ENCODE results near the gene JAML.
"Not testable (repeated sequence)": the region's sequence is repeated elsewhere in the genome, so short reads cannot be mapped to it uniquely, and the experiment has no call there.

Gene JAML

DNA sequence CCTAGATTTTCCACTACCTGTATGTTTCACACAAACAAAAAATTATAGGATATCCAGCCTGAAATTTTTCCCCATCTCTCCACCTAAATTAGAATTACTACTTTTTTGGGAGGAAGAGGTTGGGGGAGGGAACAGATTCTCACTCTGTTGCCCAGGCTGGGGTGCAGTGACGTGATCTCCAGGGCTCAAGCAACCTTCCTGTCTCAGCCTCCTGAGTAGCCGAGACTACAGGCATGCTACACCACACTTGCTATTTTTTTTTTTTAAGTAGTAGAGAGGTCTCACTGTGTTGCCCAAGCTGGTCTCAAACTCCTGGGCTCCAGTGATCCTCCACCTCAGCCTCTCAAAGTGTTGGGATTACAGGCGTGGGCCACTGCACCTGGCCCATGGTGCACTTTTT lies 9.5 kb downstream of the JAML start:
- no peak for DNase-seq

DNA sequence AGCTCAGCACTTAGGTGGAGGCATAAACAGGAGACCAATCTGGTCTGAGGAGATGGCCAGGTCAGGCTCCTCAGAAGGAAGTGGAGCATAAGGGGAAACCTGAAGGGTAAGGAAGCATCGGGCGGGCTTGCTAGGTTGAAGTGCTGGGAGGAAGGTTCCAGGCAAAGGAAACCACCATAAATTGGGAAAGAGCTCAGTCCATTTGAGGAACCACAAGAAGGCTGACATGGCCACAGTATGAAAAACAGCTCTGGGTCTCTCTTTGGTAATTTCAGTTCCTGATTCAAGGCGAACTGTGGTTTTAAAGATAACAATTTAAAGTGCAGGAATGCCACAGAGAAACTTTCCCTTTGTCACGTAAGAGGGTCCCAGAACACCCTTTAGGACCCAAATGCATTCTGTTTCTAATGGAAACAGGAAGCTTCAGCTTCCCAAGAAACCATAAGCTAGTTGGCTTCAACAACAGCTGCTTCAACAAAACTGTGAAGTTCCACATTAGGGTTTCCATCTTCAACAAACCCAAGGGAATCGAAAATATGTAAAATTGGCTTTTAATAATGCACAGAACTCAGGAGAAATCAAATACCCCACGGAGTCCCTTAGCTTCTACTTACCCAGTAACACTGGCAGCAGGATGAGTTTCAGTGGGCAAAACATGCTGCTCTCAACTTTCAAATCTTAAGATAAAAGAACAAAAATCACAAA lies 10.4 kb downstream of the JAML start:
- no peak for DNase-seq

DNA sequence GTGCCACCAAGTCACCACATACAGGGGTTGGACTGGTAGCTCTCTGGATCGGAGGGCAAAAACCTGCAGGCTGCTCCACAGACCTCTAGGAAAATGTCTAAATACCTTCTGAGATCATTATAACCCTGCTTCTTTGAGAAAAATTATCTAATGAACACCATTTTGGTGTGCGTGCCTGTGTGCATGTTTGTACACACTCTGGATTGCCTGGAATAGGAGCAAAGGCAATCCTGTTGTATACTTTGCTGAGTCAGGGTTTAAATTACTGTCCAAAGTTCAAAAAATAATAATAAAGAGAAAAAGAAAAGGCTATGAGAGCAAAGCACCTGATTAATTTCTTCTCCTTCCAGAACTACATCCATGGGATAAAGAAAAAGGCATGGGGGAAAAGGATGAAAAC lies 11.0 kb downstream of the JAML start:
- no peak for DNase-seq

DNA sequence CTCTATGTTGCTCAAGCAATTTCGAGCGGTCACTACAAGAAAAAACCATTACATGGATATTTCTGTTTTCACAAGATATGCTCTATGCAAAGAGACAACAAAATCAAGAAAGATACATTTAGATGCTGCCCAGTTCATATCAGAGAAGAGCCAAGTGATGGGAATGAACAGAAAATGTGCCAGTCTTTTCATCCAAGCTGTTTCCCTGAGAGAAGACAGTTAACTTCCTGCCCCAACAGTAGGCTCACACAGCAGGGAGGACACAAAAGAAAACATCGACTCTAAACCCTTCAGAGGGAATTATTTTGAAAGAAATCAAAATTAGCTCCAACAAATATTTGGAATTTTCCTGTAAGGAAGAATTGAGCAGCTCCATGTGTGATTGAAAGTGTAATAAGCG lies 11.6 kb downstream of the JAML start:
- no peak for DNase-seq

DNA sequence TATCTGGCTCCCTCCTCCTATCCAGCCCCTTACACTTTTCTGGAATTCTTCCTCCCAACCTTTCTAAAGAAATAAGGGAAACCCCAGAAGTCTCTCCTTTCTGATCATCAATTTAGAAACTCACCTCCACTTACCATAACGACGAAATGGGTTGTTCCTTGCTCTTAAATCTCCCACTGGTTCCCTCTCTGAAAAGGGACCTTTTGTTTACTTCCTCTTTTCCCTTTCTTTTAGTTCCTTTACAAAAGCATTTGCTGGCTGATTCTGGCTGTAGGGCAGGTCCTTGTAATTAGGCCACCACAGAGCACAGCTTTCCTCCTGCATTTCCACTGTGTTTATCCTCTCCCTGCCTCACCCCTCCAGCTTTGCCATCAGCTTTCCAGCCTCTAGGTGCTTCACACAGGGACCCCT lies 12.0 kb downstream of the JAML start:
- DNase-seq, result no peak

DNA sequence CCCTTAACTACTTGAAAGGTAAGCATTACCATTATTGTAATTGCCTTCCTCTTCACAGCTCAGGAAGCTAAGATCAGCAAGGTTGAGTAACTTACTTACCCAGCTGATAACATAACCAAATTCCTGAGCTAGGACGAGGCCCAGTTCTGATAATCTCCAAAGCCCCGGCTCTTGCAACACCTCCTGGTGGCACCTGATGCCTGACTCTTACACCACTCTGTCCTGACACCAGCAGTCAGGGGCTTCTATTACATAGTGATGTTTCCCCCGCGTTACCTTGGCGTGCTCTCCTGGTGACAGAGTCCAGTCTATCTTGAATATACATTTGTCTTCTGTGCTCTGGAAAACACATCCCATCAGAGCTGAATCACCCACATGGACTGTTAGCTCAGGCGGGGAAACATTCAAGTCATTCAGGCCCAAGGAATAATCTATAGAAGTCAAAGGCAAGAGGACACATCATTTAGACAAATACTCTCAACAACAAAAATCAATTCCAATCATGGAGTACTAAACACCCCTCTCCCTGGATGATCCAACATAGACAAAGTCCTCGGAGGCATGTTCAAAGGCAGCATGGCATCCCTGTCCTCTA lies 12.6 kb downstream of the JAML start:
- DNase-seq, result no peak

DNA sequence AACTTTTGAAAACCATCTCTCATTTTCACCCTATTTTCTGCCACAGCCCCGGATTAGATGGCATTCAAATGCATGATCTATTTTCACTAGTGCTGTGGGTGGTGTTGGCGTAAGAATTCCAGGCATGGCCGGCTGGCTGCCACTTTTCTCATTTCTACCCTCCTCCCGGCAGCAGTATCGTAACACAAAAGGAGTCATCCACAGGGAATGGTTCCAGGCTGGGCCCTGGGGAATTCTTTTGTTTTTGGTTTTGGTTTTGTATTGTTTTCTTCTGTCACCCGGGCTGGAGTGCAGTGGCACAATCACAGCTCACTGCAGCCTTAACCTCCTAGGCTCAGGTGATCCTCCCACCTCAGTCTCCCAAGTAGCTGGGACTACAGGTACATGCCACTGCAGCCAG lies 13.8 kb downstream of the JAML start:
- DNase-seq, result no peak

DNA sequence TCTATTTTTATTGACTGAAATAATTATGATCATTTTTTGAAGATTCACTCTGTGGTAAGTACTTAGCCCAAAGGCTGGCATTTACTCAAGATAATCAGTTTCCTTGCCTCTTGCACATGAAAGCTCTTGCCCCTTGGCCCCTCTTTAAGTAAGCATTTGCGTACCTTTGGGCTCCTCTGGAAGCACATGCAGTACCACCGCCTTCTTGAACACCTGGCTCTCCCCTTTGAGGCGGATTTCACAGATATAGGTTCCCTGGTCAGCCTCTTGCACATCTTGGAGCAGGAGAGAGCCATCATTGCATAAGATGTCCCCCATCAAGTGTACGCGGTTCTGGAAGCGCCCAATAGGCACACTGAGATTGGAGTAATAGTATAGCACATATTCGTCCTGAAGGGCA lies 14.5 kb downstream of the JAML start:
- DNase-seq, result no peak

DNA sequence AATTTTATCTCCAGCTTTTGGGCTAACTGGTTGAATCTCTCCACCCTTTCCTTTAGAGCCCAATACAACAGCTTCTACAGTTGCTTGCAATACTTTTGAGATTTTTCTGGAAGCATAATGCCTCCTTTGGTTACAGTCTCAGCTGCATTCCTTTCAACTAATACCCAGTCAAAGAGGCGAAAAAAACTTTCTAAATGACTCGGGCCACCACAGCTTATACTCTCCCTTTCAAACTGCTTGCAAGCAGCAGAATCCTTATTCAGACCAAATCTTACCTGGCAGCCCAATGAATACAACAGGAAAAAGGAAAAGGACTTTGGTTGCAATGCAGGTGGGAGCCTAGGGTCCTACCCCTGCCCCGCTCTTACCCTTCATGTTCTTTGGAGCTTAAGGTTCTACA lies 15.8 kb downstream of the JAML start:
- no peak for DNase-seq

DNA sequence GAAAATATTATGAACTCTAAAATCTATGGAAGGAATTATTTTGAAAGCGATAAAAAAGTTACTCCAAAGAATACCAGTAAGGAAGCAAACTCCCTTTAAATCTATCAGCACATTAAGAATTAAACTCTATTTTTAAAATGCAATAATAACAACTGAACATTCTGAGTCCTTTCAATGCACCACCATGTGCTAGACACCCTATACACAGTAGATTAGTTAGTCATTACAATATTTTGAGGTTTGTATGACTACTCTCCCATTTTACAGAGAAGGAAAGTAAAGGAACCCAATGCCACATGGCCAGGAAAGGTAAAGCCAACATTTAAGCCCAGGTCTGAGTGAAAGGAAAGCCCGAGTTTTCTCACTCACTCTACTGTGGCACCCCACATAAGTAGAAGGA lies 17.7 kb downstream of the JAML start:
- DNase-seq, result no peak

DNA sequence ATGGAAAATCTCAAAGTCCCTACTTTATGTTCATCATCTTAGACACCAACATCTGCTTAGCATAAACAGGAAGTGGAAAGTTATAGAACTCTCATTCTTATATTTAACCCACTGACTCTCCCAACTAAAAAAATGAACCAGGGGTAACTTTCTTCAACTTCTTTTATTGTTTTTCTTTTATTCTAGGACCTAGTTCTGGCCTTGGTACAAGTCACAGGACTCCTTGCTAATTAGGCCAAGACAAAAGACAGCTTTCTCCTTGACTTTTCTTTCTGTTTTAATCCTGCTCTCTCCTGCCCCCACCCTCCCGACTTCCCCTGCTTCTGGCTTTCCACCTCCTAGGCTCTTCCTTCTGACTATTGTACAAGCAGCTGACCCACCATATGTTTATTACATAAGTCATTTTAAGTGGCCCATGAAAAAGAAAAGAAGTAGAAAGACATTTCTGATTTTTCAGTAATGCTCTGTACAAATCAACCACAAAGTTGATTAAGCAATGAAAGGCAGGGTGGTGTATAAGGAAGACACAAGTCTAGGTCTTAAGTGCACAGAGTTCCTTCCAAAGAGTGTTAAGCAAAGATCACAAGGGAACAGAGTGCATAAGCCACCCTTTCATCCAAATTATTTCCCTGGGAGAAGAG lies 18.3 kb downstream of the JAML start:
- no peak for DNase-seq

DNA sequence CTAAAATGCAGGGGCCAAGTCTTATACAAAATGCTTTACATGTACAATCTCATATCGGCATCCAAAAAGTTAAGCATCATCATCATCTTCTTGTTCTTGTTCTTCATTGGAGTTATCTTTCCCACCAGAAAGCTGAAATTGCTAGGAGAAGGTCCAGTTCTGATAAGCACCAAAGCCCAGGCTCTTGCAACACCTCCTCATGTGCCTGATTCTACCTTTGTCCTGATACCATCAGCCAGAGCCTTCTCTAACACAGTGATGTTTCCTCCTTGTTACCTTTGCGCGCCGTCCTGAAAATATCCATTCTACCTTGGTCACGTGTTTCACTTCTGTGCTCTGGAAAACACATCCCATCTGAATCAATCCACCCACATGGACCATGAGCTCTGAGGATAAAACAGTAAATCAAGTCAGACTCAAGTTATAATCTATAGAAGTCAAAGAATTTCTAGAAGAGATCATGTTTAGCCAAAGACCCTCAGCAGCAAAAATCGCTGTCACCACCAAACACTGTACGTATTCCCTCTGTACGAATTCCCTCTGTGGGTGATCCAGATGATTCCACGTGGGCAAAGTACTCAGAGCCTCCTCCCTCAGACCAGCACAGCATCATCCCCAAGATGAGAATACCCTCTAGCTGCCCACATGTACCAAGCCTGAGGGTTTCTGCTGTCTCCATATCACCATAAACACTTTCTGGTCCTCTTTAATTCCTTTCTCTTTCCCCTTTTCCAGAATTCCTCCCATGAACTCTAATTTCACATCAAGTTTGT lies 19.0 kb downstream of the JAML start:
- DNase-seq, result no peak

DNA sequence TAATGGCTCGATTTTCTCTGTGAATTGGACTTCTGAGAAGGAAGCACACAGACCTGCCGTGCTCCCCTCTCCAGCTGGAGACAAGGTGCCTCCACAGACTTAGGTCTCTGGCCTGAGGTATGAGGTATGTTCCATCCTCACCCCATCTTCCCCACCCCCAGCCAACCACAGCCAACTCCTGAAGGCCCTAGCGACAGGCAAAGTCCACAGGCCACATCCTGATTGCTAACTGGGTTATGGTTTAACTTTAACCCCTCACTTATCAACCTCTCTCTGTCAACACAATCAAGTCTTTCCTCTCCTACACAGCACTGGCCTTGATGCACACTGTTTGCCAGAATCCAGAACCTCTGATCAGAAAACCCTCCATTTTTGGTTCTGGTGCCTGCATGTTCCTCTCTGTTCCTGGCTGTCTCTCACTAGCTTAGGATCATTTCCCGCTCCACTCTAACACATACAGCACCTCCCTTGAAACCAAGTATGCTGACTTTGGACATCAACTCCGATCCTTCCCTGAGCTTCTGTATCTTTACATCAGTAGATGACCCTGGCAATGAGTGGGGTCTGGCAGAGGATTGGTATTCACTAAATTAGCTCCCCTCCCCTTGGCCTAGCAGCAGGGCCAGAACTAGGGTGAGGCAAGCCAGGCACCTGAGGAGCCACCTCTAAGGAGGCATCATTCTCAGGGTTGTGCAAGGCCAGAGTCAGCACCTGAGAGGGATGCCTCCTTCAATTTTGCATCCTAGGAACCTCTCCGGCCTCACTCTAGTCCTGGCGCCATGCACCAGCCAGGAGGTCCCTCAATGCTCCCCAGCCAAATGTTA lies 22.0 kb downstream of the JAML start:
- peak; percentile 81 for DNase-seq

DNA sequence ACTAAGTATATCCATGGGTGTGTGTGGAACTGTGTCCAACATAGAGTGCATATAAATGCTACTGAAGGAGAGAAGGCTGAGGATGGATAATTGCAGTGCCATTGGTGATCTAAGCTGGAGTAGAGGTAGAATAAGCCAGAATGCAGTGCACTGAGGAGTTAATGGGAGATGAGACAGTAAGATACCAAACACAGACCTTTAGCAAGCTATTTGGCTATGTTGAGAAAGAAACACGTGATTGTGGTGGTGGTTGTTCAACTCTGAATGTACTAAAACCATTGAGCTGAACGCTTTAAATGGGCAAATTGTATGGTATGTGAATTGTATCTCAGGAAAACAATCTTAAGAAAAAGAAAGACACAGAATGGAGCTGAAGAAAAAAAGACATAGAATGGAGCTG lies 22.8 kb downstream of the JAML start:
- no peak for DNase-seq

DNA sequence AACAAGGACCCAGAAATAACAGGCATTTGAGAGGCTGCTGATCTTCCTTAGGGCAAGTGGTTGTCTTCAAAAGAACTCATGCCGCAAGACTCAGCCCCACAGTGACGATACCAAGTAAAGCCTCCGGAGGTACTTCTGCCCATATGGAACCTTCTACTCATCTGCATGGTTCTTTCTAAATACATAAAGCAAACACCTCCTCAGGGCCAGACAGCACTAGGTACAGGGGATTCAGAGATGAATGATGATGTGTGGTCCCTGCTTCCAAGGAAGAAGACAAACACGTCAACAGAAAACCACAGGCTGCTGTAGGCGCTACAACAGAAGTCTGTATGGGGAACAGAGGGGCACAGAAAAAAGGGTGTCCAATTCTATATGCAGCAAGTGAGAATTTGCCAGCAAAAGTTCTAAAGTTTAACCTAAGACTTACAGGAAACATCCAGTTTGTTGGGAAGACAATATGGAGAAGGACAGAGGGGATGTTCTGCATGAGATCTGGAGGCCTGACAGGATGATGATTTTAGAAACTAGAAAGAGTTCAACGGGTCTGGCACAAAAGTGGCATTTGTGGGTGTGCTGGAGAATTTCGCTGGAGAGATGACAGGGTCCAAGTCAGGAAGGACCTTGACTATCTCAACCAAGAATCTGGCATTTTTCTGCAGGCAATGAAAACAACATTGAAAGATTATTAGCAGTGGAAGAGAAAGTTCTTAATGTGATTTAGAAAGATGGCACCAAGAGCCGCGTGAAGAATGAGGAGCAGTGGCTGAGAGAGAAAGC lies 23.7 kb downstream of the JAML start:
- DNase-seq, result no peak

DNA sequence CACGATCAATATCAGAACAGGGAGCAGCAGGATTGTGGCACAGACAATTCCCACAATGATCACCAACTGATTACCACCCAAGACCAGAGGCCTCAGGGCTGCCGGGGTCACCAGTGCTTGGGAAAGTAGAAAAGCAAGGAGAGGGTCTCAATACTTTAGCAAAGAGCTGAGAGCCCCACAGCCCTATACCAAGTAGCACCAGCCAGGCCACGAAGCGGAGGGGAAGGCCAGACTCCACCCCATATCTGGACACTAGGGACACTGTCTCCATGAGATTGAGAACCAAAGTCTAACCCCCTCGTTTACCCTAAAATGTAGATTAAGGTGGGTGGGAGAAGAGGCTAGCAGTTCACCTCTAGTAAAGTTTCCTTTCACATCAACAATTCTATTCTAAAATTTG lies 24.3 kb downstream of the JAML start:
- no peak for DNase-seq

DNA sequence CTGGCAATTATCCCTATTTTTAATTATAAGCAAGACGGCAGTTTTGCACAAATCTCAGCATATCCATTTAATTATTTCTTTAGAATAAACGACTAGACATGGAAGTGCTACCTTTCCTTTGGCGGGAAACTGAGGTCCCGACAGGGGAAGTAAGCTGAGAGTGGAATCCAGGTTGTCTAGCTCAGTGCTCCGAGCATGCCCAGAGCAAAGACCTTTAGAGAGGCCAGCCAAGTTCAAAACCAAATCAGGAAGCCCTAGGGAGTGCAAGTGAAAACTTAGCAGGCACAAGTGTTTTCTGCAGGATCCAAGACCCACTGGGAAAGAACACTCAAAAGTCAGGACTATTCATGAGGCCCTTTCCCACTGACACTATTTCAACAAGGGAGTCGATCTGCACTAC lies 25.7 kb downstream of the JAML start:
- no peak for DNase-seq

DNA sequence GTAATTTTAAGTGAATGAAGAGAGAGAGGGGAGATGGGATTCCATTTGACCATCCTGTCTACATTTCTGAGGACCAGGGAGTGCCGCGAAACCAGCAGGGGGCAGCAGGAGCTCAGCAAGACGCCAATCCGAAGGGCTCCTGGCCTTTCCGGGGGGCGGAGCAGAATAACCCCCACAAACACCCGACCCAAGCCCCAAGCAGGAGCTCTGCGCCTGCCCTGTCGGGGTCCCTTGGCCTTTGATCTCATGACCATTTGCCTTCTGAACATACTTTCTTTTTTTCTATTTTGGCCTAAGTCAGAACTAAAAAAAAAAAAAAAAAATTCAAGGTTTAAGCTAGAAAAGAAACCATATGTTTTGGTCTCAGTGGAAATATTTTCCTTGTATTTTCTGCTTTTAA lies 26.4 kb downstream of the JAML start:
- peak; percentile 78 for DNase-seq

DNA sequence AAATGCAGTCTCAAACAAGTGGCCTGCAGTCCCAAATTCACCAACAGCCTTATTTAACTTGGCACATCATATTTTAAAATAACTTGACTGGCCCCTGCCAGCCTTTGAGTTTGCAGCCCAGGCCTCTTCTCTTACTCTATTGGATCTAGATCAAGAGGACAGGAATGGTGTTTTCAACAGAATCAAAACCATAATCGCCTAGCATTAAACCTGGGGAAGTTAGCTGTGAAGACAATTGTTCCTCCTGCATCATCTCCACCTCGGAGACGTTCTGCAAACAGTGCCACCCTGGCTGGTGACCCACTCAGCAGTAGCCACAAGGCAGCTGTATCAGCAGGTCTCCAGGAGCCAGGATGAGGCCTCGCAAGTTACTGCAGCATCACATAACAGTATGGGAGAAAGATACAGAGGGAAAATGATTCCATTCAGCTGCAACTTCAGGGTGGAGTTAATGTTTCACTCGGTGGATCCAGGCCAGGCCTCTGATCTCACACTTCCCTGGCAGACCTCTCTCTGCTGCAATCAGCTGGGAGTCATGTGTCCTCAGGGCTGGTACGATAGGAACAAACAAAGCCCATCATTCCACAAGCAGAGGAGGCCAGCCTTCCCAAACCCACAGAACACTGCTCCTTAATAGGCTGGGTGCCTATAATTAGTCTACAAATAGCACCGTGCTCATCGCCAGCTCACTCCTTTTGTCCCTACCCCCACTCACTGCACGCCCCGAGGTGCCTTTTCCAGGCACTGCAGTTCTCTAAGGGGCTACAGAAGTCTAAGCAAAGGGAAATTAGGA lies 29.8 kb downstream of the JAML start:
- DNase-seq, result no peak

DNA sequence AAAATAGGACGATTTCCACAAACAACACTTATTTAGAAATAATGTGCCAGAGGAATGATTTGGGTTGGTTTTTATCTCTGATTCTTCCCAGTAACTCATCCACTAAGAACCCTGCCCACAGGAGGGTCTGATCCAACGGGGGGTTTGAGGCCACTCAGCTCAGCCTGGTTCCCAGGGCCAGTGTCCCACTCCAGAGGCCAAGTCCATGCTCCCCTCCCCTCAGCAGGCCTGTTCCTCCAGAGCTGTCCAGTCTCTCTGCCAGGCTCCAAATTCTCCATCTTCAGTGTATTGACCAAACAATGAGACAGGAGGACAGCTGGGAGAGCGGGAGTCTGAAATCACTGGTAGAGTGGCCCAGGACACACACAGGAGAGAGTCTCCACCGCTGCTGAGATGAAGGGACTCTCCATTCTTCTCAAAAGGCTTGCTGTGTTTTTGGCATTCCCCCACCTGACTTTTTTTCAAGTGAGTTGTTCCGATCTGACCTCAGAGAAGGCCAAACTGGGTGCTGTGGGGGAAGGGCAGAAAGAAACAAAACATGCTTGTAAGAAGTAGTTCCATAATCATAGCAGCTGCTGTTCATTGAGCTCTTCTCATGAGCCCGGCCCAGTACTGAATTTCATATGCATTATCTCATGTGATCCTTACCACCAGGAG lies 30.8 kb downstream of the JAML start:
- DNase-seq, result no peak

DNA sequence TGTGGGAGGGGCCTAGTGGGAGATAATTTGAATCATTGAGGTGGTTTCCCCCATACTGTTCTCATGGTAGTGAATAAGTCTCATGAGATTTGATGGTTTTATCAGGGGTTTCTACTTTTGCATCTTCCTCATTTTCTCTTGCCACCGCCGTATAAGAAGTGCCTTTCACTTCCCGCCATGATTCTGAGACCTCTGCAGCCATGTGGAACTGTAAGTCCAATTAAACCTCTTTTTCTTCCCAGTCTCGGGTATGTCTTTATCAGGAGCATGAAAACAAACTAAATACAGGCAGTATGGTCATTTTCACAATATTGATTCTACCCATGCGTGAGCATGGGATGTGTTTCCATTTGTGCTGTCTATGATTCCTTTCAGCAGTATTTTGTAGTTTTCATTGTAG lies 32.0 kb downstream of the JAML start:
- not testable (repeated sequence) for DNase-seq

All from NK-92 treated with Interleukin-12 subunit alpha and Interleukin-12 subunit beta, amount 100 ng/mL, for 24 hours (cell line).